GOT3 (cell line): ENCODE data around the gene NCF4.

Experiments used
- DNase-seq: peaks from one replicate; lab custom pipeline; 2025; ENCODE audit warnings: mixed read lengths; lab: John Stamatoyannopoulos, UW

NCF4 gene

GRCh38 chr22:36922105-36922608, 61.4 kb downstream of the NCF4 start:
- DNase-seq = no peak

- no peak for DNase-seq
Measured at GRCh38 chr22:36922711-36923110, 61.9 kb downstream of the NCF4 start.

DNA sequence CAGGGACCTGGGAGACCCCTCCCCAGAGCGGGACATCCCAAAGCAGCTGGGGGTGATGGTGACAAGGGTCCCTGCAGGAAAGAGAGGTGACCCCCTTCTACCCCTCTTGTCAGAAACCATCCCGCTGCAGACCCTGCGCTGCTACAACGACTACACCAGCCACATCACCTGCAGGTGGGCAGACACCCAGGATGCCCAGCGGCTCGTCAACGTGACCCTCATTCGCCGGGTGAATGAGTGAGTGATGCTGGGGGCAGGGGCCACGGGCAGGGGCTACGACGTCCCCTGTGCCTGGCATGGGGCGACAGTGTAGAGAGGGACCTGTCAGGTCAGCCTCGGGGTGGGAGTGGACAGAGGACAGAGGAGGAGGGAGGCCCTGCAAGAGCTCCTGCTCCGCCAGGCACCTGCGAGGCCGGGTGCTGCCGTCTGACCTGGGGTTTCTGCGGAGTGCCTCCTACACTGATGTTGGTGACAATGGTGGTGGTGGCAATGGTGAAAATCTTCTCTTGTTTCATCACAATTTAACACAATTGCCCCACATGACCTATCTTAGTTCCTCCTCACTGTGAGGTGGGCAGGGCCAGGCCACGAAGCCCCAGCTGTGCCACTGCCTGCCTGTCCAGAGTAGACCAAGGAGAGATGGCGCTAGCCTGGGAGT, 62.5 kb downstream of the NCF4 start:
- DNase-seq = no peak

GRCh38 chr22:36924151-36924698, 63.4 kb downstream of the NCF4 start:
- DNase-seq = no peak

DNA sequence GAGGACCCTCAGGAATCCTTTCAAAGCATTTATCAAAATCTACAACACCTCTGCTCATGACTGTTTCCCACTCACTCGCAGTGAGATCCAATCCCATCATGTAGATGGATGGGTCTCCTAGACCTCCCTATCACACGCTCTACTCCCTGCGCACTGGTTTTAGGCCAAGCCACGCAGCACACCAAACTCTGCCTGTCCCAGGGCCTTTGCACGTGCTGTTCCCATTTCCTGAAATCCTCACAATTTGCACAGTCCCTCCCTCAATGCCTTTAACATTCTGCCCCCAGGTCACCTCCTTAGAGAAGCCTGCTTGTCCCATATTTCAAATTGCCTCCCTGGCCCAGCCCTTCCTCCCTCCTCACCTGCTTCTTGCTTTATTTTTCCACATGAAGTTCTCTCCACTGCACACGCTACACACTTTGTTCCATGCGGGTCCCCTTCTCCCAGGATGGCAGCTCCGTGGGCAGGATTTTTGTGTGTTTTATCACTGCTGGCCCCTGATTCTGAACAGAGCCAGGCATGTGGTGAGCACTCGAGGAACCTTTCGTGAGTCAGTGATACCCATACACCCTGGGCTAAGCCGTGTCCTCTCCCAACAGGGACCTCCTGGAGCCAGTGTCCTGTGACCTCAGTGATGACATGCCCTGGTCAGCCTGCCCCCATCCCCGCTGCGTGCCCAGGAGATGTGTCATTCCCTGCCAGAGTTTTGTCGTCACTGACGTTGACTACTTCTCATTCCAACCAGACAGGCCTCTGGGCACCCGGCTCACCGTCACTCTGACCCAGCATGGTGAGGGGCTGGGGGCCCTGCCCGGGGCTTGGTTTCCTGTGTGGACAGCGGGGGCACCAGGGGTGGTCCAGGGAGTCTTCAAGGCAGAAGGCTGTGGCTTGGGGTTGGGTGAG, 64.8 kb downstream of the NCF4 start:
- DNase-seq = no peak

DNA sequence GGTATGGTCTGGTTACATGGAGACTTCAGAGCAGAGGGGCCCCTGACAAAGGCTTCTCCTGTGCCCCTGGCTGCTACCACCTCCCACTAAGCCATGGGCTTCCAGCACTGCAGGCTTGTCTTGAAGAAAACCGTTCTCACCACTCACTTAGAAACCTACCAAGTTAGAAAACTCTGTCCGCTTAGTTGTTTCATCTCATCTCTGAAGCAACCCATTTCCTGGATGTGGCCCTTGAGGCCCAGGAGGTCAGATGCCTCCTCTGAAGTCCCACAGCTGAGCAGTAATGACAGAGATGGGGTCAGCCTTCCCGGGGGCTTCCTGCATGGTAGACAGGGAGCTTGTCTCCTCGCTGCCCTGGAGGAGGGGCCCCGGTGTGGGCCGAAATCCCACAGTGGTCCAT, 65.5 kb downstream of the NCF4 start:
- DNase-seq = no peak

- DNase-seq = no peak
Measured at GRCh38 chr22:36926721-36927435, 66.1 kb downstream of the NCF4 start.
